GM12891 (cell line): ENCODE data around the gene MLXIP.

Experiments
- POLR2A ChIP-seq: IDR thresholded peaks from 2 replicates; pipeline ENCODE4 v1.6.1; 2011; ENCODE audit warnings: low read depth, low read length, control low read depth
- POLR2AphosphoS5 ChIP-seq: IDR thresholded peaks from 2 replicates; pipeline ENCODE4 v1.6.1; 2011; ENCODE audit warnings: low read depth, low read length, control low read depth
- TAF1 ChIP-seq: IDR thresholded peaks from 2 replicates; pipeline ENCODE4 v1.6.1; 2011; ENCODE audit warnings: low read depth, low read length, control low read depth

DNA sequence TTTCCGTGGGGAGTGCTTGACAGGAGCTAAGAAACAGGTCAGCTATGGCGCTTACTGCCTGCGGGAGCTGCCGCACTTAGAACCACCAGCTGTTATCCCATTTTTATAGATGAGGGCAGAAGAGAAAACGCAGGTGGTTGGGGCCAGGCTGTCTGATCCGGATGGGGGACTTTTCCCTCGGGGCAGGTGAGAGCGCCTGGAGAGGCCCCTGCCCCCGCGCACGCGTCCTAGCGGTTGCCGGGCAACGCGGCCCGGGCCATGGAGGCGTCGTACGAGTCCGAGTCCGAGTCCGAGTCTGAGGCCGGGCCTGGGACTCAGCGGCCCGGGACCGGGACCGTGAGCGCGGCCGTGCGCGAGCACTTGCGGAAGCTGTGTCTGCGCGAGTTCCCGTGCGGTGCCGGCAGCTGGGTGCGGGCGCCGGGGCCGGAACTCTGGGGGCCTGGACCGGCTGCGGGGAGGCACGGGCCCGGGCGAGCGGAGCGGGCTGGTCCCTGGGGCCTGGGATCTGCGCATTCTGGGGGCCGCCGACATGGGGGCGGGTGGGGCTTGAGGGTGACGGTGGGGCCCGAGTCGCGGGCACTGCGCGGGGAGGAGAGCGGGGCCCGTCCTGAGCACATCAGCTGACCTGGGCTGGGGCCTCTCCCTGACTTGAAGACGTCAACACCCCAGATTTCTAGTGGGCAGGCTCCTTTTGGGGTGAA is 104.5 kb downstream of the MLXIP start, which contains the start of gene LRRC43:
- TF ChIP-seq POLR2AphosphoS5: no peak
- no peak for TF ChIP-seq TAF1
- TF ChIP-seq POLR2A: no peak
